Renal pelvis (tissue), 4 donors: ENCODE measurements around the gene SLF2. TPM values are rescaled to one million over a fixed set of nuclear protein-coding genes. Genes with fewer than 3 reads are reported as not detected.

Experiments
- DNase-seq: peaks from one replicate; pipeline ENCODE4 v3.0.0-alpha.2; 2013
- polyA plus RNA-seq, 3 donors: library from polyadenylated mRNA; unstranded; fragments of 120-200 nt; gene quantifications; one replicate each; pipeline ENCODE4 v1.2.1, GENCODE V29; 2013; ENCODE audit not compliant: insufficient read length in 3 of 3

SLF2 gene
- polyA plus RNA-seq, 3 donors: 29.9 to 47.6 (median 44.8) TPM

DNA sequence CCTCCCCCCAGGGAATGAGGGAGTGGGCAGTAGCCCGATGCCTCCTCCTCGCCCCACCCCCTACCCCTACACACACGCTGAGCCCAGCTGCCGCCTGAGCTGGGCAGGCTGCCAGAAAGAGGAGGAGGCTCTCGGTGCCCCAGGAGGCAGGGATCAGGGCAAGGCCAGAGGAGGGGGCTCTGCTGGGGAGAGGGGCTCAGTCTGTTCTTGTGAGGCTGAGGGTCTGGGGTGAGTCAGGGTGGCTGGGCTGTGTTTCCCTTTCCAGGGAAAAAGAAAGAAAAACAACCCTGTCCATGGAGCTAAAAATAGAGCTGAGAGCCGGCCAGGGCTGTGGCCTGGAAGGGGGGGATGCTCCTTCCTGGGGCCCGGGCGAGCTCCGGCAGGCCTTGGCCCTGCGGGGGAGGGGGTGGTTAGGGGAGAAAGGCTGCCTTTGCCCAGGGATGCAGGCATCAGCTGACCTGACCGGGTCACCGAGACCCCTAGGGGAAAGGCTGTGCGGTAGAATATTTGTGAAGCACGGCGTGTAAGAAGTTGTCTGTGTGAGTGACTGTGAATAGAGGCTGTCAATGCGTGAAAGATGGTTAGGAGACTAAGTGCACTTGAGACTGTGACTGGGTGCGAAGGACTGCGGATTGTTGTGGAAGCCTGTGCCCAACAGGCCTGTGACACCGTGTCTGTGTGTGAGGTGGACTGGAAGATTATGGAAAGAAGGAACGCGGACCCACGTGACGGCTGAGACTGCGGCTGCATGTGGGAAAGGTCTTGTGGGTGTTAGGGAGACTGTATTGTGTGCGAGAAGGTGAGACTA is 85.6 kb downstream of the SLF2 start:
- DNase-seq: peak; percentile 90

DNA sequence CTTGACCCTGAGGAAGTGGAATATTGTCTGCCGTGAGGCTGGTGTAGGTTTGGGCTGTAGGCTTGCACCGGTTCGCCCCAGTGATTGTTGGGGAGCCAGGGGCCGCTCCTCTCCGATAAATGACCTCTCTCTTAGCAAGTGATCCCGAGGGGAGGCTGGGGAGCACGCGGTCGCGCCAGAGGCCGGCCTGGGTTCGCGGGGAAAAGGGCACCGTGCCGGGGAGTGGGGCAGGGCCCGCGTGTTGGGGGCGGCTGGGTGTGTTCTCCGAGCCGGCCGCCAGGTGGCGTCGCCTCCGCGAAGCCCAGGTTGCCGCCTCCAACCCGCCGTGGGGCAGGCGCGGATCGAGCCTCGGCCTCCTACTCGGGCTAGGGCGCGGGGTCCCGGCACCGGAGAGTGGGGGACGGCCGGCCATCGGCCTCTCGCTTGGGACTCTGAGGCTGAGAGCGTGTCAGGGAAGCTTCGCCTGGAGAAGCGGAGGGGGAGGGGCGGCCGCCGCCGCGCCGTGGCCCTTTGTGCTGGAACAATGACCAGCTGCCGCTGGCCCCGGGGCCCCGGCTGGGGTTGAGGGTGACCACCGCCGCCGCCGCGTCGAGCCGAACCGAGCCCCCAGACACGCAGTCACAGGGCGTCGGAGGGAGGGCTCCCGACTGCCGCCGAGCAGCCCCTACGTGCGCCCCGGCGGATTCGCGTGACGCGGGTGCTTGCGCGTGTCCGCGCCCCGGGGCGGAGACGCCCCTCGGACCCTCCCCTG is 86.4 kb downstream of the SLF2 start:
- no peak for DNase-seq

DNA sequence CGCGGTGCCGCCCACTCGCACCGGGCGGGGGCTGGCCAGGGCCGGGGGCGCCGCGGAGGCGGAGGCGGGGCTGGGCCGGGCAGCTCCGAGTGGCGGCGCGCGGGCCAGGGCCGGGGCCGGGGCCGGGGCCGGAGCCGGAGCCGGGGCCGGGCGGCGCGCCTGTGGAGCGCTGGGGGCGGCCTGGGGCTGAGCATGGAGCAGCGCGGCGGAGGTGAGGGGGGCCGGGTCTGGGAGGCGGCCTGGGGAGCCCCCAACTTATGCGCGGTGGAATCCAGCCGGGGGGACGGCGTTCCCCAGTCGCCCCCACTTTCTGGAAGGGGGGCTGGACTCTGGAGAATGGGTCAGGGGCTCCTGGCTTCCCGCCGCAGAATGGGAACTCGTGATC is 87.0 kb downstream of the SLF2 start, which contains the start of gene LZTS2:
Gene LZTS2 (plus strand): TSS at position 67 of the 385 bp plus-strand sequence. CDS start 2,731 bp downstream, outside the sequence.
- no peak for DNase-seq

DNA sequence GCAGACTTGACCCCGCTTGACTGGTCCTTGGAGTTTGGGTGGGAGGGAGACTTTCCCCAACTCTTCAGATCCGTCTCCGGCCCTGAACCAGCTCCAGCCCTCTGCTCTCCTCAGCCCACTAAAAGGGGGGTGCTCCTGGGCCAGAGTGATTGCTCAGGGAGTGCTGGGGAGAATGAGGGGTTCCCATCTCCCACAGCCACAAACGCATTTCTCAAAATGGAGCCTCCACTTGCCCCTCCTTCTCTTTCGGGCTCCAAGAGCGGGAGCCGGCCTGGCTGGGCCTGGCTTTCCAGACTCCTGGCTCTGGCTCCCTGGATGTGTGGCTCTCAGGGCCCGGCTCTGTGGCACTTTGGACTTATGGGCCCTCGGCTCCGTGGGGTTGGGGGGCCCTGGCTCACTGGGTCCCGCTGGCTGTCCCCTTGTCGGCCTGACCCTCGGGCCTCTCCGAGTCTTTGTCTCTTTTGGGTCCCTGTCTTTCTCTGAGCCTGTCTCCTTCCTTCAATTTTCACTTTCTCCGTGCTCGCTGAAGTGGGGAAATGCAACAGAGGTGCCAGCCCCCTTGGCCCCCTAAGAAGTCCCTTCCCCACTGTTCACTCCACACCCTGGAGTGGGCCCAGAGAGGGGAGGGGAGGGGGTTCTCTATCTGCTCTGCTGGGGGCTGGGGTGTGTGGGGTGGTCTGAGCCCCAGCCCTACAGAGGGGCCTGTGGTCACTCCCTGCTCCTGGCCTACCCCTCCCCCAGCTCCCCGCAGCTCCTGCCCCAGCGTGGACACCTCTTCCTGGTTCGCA is 87.6 kb downstream of the SLF2 start:
- no peak for DNase-seq

DNA sequence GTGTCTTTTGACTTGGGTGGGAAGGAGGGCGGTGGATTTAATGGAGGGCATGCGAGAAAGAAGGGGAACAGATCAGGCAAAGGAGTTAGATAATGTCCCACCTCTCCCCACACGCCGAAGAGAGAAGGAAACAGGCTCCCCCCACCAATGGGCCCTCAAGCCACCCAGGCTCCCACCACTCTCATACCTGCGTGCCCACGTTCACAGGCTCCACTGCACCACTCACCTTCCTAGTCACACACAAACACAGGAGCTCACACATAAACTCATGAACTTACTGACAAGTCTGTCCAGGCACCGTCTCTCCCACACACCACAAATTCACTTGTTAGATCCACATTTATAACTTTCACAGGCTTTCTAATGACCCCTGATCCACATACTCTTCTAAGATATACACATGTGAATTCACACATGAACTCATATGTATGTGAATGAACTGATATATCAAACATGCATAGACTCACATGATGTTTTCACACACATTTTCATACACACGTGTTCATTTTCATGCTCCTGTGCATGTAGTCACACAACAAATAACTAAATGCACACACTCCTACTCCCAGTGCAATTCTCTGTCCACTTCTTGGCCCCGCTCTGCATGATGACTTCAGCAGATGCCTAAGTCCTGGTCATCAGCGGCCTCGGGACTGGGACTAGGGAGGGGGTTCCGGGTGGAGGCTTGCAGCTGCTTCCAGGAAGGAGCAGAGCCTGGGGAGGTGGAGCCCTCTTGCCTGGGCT is 88.3 kb downstream of the SLF2 start:
- DNase-seq: peak; percentile 82

DNA sequence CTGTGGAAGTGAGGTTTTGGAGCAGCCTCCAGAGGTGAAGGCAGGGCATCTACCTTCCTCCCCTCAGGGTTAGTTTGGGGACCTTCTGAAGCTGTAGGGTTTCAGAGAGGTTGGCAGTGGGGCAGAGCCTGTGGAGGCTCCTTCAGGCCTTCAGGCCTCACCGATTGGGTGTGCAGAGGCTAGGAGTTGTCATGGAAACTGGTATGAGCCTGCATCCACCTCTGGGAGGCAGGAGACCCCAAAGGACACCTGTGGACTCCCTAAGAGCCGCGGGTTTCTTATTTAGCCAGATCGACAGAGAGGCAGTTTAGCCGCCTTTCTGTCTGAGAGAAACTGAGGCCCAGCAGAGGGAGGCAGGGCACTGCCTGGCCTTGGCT is 88.9 kb downstream of the SLF2 start:
- DNase-seq: no peak

DNA sequence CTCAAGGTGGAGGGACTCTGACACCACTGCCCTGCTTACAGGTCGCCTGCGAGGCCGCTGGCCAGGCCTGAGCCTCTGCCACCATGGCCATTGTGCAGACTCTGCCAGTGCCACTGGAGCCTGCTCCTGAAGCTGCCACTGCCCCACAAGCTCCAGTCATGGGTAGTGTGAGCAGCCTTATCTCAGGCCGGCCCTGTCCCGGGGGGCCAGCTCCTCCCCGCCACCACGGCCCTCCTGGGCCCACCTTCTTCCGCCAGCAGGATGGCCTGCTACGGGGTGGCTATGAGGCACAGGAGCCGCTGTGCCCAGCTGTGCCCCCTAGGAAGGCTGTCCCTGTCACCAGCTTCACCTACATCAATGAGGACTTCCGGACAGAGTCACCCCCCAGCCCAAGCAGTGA is 89.7 kb downstream of the SLF2 start:
- no peak for DNase-seq

DNA sequence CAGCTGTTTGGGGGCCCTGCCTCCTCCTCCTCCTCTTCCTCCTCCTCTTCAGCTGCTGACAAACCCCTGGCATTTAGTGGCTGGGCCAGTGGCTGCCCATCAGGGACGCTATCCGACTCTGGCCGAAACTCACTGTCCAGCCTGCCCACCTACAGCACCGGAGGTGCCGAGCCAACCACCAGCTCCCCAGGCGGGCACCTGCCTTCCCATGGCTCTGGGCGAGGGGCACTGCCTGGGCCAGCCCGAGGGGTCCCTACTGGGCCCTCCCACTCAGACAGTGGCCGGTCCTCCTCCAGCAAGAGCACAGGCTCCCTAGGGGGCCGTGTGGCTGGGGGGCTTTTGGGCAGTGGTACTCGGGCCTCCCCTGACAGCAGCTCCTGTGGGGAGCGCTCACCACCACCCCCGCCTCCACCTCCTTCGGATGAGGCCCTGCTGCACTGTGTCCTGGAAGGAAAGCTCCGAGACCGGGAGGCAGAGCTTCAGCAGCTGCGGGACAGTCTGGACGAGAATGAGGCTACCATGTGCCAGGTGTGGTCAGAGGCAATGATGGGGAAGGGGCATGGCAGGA is 91.0 kb downstream of the SLF2 start:
- no peak for DNase-seq

DNA sequence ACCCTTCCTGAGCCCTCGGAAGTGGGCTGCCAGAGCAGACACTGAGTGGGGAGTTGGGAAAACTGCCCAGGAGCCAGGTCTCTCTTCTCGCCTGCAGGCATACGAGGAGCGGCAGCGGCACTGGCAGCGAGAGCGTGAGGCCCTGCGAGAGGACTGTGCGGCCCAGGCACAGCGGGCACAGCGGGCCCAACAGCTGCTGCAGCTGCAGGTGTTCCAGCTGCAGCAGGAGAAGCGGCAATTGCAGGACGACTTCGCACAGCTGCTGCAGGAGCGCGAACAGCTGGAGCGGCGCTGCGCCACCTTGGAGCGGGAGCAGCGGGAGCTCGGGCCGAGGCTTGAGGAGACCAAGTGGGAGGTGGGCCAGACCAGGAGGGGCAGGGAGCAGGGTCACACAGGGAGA is 92.6 kb downstream of the SLF2 start:
- DNase-seq: no peak

DNA sequence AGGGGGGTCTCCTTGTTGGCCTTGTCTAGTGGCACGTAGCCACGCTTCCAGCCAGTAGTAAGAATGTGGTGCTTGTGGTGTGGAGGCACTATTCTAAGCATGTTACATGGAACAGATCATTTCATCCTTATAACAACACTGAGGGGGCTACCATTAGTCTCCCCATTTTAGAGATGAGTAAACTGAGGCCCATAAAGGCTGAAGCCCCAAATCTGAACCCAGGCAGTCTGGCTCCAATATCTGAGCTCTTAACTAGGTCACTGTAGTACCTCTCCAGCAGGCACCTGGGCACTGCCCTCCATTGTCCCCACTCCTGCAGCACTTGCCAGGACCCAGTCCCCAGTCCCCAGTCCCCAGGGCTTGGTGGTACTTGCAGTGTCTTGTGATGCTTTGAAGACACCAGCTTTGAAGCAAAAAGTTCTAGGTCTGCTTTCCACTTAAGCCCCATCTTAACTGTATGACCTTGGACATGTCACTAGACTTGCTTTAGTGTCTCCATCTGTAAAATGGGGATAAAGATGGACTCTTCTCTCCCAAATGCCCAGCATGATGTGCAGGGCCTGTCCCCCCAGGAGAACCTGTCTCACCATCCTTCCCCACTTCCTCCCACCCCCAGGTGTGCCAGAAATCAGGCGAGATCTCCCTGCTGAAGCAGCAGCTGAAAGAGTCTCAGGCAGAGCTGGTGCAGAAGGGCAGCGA is 93.3 kb downstream of the SLF2 start:
- DNase-seq: no peak

DNA sequence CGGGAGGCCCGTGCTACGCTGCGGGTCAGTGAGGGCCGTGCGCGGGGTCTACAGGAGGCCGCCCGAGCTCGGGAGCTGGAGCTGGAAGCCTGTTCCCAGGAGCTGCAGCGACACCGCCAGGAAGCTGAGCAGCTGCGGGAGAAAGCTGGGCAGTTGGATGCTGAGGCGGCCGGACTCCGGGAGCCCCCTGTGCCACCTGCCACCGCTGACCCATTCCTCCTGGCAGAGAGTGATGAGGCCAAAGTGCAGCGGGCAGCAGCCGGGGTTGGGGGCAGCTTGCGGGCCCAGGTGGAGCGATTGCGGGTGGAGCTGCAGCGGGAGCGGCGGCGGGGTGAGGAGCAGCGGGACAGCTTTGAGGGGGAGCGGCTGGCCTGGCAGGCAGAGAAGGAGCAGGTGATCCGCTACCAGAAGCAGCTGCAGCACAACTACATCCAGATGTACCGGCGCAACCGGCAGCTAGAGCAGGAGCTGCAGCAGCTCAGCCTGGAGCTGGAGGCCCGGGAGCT is 93.9 kb downstream of the SLF2 start:
- DNase-seq: no peak

DNA sequence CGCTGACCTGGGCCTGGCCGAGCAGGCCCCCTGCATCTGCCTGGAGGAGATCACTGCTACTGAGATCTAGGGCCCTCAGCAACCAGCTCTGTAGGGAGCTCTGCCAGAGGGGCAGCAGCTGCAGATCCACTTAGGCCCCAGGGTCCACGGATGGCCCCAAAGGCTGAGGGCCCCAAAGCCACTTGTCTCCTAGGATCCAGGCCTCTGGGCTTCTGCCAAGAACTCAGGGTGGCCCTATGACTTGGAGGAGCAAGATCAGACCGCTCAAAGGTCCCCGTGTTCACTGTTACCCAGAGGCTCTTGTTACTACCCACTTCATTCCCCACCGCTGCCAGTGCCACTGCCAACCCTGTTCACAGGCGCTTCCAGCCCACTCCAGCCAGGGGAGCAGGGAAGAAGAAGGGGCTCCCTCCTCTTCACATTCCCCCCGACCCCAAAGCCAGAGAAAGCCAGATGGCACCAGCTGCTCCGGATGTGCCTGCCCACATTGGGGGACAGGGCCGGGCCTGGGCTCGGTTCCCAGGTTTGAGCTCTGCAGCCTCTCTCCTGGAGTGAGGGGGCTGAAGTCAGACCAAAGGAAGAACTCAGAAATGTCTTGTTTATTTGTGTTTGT is 94.4 kb downstream of the SLF2 start:
- no peak for DNase-seq

DNA sequence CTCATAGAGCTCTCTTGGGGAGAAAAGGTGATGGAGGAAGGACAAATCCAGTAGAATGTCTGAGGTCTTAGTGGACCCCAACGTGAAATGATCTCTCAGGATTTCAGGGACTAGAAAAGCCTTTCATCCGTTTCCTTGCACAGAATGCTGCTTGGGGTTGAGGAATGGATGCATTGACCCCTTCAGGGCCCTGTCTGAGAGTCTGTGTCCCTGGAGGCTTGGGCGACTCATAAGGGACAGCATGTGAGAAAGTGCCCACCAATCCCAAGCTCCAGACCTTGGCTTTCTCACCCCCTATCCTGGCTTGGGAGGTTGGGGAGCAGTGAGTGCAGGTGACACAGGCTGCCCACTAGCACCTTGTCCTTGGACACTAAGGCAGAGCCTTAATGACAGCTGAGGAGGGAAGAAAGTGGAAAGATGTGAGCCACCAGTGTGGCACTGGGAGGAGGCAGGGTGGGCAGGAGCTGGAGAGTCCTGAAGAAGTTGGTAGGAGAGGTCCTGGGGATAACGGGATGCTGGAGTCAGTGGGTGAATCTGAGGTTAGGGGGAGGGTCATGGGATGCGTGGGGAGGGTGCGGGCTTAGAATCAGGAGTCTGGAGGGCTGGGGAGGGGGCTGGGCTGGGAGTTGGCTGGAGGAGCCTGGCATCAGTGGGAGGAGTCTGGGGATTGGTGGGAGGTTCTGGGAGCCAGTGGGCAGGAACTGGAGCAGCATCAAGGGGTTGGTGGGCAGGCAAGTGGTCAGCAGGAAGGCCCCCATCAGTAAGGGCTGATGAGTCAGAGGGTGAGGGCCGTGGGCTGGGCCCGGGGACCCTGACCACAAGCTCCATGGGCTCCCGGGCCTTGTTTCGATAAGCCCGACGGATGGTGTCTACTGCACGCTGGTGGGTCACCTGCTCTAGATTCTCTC is 95.4 kb downstream of the SLF2 start:
- no peak for DNase-seq

DNA sequence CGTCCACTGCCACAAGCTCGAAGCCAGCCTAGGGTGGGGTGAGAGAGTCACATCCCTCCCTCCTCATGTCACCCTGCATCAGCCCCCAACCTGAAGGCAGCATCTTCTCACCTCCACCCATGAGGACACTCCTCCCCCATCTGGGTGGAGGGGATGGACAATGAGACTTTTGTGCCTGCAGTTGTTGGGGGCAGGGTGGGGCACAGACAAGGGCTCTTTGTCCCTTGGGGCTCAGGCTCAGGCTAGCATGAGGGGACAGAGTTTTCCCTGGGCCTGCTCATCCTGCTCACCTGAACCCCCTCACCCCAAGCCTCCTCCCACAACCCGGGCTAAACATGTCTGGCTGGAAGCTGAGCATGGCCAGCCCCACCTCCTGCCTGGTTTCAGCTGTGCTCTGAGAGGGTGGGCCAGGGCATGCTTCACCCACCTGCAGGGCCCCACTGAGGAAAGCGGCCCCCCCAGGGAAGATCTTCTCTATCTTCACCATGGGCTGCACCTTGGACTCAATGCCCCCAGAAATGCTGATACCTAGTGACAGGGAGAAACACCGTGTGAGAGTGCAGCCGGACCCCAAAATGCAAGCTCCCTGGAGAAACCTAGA is 96.2 kb downstream of the SLF2 start:
- no peak for DNase-seq

DNA sequence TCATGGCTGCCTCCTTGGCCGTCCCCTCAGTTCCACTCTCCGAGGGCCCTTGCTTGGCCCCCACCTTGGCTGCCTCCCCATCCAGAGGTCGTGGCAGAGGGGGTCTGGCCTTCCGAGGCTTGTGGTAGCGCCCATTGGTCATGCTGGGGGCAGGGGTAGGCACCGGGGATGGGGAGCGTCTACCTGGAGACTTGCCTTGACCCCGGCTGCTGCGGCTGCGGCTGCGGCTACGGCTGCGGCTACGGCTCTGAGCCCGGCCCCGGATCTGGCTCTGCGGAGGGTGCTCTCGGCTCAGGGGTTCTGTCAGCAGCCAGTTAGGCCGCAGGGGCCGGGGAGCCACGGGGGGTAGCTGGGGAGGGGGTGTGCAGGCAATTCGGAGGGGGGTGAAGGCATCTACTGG is 97.6 kb downstream of the SLF2 start:
- DNase-seq: no peak

DNA sequence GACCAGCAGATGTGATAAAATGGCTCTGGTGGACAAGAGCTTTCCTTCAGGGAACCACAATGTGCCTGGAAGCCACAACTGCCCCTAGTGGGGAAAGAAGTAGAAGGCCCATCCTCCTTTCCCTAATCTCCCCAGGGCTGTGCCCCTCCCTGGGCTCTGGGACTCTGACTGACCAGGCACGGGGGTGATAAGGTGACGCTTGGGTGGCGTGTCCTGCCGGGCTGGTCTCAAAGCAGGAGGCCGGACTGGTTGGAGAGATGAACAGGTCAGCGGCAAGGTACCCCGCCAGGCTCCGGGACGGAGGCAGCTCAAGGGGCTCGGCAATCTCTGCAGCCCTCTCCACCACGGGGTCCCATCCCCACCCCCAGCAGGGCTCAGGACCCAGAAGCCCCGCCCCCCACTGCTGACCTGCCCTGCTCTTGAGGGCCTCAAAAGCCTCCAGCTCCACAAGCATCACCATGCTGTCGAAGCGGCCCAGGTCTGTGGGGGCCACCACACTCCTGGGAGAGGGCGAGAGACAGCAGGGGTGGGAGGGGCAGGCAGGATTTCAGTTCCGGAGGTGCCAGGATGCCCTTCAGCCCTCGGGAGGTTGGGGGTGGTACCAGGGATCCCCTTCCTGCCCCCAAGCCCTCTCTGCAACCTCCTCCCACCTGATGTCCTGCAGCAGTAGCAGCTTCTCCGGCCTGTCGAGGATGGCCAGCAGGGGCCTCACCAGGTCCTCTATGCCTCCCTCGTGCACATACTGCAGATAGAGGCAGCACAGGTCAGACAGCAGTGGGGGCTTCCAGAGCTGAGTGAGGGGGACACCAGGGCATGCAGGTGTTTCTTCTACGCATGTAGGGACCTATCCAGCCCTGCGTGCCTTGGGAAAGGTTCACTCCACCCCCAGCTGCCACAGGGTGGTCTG is 99.0 kb downstream of the SLF2 start:
- no peak for DNase-seq
